HEK293 (cell line): ENCODE results near the gene COL18A1.

Experiments used
- CTCF ChIP-seq: fragments of 450-650 bp; formaldehyde crosslinking; IDR thresholded peaks from 2 replicates; pipeline ENCODE4 v1.5.1; 2016; ENCODE audit warnings: missing biosample characterization, missing genetic modification characterization
- KLF9 ChIP-seq: fragments of 450-650 bp; formaldehyde crosslinking; IDR thresholded peaks from 2 replicates; pipeline ENCODE4 v1.5.1; 2016; ENCODE audit warnings: missing biosample characterization, missing genetic modification characterization, low read depth
- PBX3 ChIP-seq: sonication (generic); formaldehyde crosslinking; IDR thresholded peaks from 2 replicates; pipeline ENCODE4 v1.8.1; 2022; ENCODE audit warnings: mild to moderate bottlenecking, moderate library complexity, missing genetic modification reagents
- REST ChIP-seq: fragments of 450-650 bp; formaldehyde crosslinking; IDR thresholded peaks from 2 replicates; pipeline ENCODE4 v1.5.1; 2016; ENCODE audit warnings: missing biosample characterization, missing genetic modification characterization
- ZBTB1 ChIP-seq: fragments of 450-650 bp; formaldehyde crosslinking; IDR thresholded peaks from 2 replicates; pipeline ENCODE4 v1.5.1; 2016; ENCODE audit warnings: missing biosample characterization, missing genetic modification characterization
- ZNF140 ChIP-seq: fragments of 450-650 bp; formaldehyde crosslinking; IDR thresholded peaks from 2 replicates; pipeline ENCODE4 v1.5.1; 2016; ENCODE audit warnings: missing biosample characterization, missing genetic modification characterization
- ZNF175 ChIP-seq: fragments of 450-650 bp; formaldehyde crosslinking; IDR thresholded peaks from 2 replicates; pipeline ENCODE4 v1.5.1; 2016; ENCODE audit warnings: missing biosample characterization, missing genetic modification characterization
- ZNF280D ChIP-seq: fragments of 450-650 bp; formaldehyde crosslinking; IDR thresholded peaks from 2 replicates; pipeline ENCODE4 v1.5.1; 2016; ENCODE audit warnings: missing biosample characterization, missing genetic modification characterization
- ZNF600 ChIP-seq: fragments of 450-650 bp; formaldehyde crosslinking; IDR thresholded peaks from 2 replicates; pipeline ENCODE4 v1.5.1; 2016; ENCODE audit warnings: missing biosample characterization, missing genetic modification characterization
- ZNF670 ChIP-seq: fragments of 450-650 bp; formaldehyde crosslinking; IDR thresholded peaks from 2 replicates; pipeline ENCODE4 v1.5.1; 2016; ENCODE audit warnings: missing biosample characterization, missing genetic modification characterization, low read depth

GRCh38 chr21:45461806-45462341 lies 56.9 kb downstream of the COL18A1 start:
- TF ChIP-seq CTCF (tag by site-specific recombination) (no peak), ZNF280D (tag by site-specific recombination) (no peak), ZNF600 (no peak), ZBTB1 (tag by site-specific recombination) (no peak), REST (tag by site-specific recombination) (no peak), ZNF670 (tag by site-specific recombination) (no peak), PBX3 (no peak), KLF9 (no peak), ZNF175 (tag by site-specific recombination) (no peak), ZNF140 (tag by site-specific recombination) (no peak)
